ENCODE measurements around the gene PLCL1. TPM values are rescaled to one million over a fixed set of nuclear protein-coding genes. Genes with fewer than 3 reads are reported as not detected.
A peak's percentile ranks its signal among the peaks of the same experiment; 100 is the strongest.

The PLCL1 gene
- total RNA-seq, 1 donor from 2014 or later, result 13.6 TPM

DNA sequence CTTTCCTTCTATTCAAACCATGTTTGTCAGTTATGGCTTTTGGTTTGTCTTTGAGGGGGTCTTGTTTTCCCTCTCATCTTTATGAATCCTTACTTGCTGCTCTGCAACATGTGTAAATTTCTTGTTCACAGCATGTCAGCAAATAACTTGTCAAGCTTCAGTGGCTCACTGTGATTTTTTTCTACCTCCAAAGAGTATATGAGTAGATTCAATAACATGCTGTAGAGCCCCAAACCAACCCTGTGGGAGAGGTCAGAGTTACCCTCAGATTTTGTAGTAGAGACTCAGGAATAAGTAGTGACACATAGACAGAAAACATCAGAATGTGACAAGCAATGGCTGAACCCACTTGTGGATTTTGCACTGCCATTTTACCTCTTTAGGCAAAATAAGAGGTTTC is 121.6 kb downstream of the PLCL1 start:
- no peak for DNase-seq (ENCODE audit: low spot score)
- Mint-ChIP-seq H3K36me3 (ENCODE audit: low read depth, unreplicated experiment) (peaks cover 8% of the 10 kb centered on the region), H3K27me3 (ENCODE audit: unreplicated experiment) (no peaks in the 10 kb centered on the region), H3K4me3 (ENCODE audit: unreplicated experiment) (no peak overlapping the region), H3K9me3 (ENCODE audit: unreplicated experiment) (no peaks in the 10 kb centered on the region), H3K4me1 (ENCODE audit: unreplicated experiment) (peaks cover 37% of the 10 kb centered on the region), H3K27ac (ENCODE audit: unreplicated experiment) (no peak overlapping the region)
- TF ChIP-seq CTCF (IDR thresholded peaks at IDR 0.05; ENCODE audit: unreplicated experiment), result no peak

GRCh38 chr2:197926673-197927072 is 122.3 kb downstream of the PLCL1 start:
- Mint-ChIP-seq H3K9me3 (ENCODE audit: unreplicated experiment) (no peaks in the 10 kb centered on the region), H3K4me1 (ENCODE audit: unreplicated experiment) (peaks cover 37% of the 10 kb centered on the region), H3K36me3 (ENCODE audit: low read depth, unreplicated experiment) (peaks cover 8% of the 10 kb centered on the region), H3K27ac (ENCODE audit: unreplicated experiment) (no peak overlapping the region), H3K4me3 (ENCODE audit: unreplicated experiment) (peak overlapping the region; percentile 1), H3K27me3 (ENCODE audit: unreplicated experiment) (no peaks in the 10 kb centered on the region)
- DNase-seq (ENCODE audit: low spot score), result no peak
- no peak for TF ChIP-seq CTCF (IDR thresholded peaks at IDR 0.05; ENCODE audit: unreplicated experiment)

- peaks cover 43% of the 10 kb centered on the region for H3K4me1 Mint-ChIP-seq (ENCODE audit: unreplicated experiment)
- no peak overlapping the region for H3K4me3 Mint-ChIP-seq (ENCODE audit: unreplicated experiment)
- TF ChIP-seq CTCF (IDR thresholded peaks at IDR 0.05; ENCODE audit: unreplicated experiment), result no peak
- H3K27me3 Mint-ChIP-seq (ENCODE audit: unreplicated experiment), result no peaks in the 10 kb centered on the region
- H3K27ac Mint-ChIP-seq (ENCODE audit: unreplicated experiment), result peak overlapping the region; percentile 96
- no peak for DNase-seq (ENCODE audit: low spot score)
- peaks cover 8% of the 10 kb centered on the region for H3K36me3 Mint-ChIP-seq (ENCODE audit: low read depth, unreplicated experiment)
- H3K9me3 Mint-ChIP-seq (ENCODE audit: unreplicated experiment), result no peaks in the 10 kb centered on the region
Observed at GRCh38 chr2:197927994-197928393, 123.6 kb downstream of the PLCL1 start.

DNA sequence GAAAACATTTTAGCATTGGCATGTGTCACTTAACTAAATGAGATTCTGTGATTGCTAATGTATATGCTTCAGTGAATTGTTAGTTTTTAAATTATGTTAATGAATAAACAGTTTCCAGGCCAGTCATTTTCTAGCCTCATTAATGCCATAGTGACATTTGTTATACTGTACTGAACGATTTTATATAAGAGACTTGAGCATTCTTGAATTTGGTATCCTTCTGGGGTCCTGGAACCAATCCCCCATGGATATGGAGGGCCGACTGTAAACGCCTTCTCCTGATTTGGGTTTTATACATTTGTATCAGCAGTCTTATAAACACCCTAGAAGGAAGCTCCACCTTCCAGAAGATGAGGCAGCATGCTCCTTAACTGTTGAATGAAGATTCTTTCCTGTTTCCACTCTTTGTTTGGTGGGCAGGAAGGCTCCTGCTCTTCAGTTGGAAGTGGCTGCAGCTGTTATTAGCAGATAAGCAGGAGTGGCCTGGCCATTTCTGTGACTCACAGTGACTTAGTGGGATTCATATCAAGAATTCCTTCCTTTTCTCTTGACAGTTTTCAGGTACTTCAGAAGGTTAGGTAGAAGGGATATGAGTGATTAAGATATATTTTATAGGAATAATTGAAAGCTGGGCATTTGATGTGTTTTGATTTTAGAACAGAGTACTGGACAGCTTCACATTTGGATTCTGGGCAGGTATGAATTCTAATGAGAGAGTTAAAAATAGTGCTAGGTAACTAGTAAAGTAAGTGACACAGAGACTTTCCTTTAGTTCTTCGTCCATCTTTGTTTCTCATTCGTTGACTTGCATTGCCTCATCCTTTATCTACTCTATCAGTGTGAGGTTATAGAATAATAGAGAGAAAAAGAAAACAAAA is 124.9 kb downstream of the PLCL1 start:
- Mint-ChIP-seq H3K27ac (ENCODE audit: unreplicated experiment) (peak overlapping the region; percentile 96), H3K27me3 (ENCODE audit: unreplicated experiment) (no peaks in the 10 kb centered on the region), H3K4me1 (ENCODE audit: unreplicated experiment) (peaks cover 52% of the 10 kb centered on the region), H3K36me3 (ENCODE audit: low read depth, unreplicated experiment) (peaks cover 5% of the 10 kb centered on the region), H3K4me3 (ENCODE audit: unreplicated experiment) (no peak overlapping the region), H3K9me3 (ENCODE audit: unreplicated experiment) (no peaks in the 10 kb centered on the region)
- TF ChIP-seq CTCF (IDR thresholded peaks at IDR 0.05; ENCODE audit: unreplicated experiment), result no peak
- peak; percentile 57 for DNase-seq (ENCODE audit: low spot score)

GRCh38 chr2:197929886-197930227 is 125.5 kb downstream of the PLCL1 start:
- Mint-ChIP-seq H3K9me3 (ENCODE audit: unreplicated experiment) (no peaks in the 10 kb centered on the region), H3K36me3 (ENCODE audit: low read depth, unreplicated experiment) (no peaks in the 10 kb centered on the region), H3K4me1 (ENCODE audit: unreplicated experiment) (peaks cover 52% of the 10 kb centered on the region), H3K27ac (ENCODE audit: unreplicated experiment) (peak overlapping the region; percentile 96), H3K4me3 (ENCODE audit: unreplicated experiment) (no peak overlapping the region), H3K27me3 (ENCODE audit: unreplicated experiment) (no peaks in the 10 kb centered on the region)
- no peak for DNase-seq (ENCODE audit: low spot score)
- TF ChIP-seq CTCF (IDR thresholded peaks at IDR 0.05; ENCODE audit: unreplicated experiment), result no peak
